HepG2 (cell line): ENCODE data around the gene BOD1L1. TPM values are rescaled to one million over a fixed set of nuclear protein-coding genes. Genes with fewer than 3 reads are reported as not detected.

ENCODE experiments used
- BCL6 ChIP-seq: IDR thresholded peaks from 2 replicates; pipeline ENCODE4 v1.6.1; 2016; ENCODE audit warnings: missing genetic modification reagents, missing compliant biosample characterization
- CREM ChIP-seq, 2 experiments: sonication (generic) in 1 of 2; formaldehyde crosslinking in 1 of 2; IDR thresholded peaks; 2 replicates each; pipeline versions ENCODE4 v1.4.0 to v1.6.1; 2016 to 2020; ENCODE audit warnings: antibody characterized with exemption in 1 of 2, mild to moderate bottlenecking in 1 of 2, missing genetic modification reagents in 1 of 2
- EP300 ChIP-seq, 3 experiments: sonication (generic) in 1 of 3; formaldehyde crosslinking in 1 of 3; IDR thresholded peaks; 2 replicates each; pipeline versions ENCODE4 v1.5.1 to v1.6.1; 2011 to 2020; ENCODE audit warnings: low read depth in 2 of 3, low read length in 2 of 3, borderline replicate concordance in 1 of 3, improper control_type of control experiment in 1 of 3, mild to moderate bottlenecking in 1 of 3, missing genetic modification reagents in 1 of 3, moderate library complexity in 1 of 3
- GATA4 ChIP-seq: sonication (generic); IDR thresholded peaks from 2 replicates; pipeline ENCODE4 v1.6.1; 2016; ENCODE audit warnings: antibody characterized with exemption, low read depth, borderline replicate concordance
- ISL2 ChIP-seq: sonication (generic); formaldehyde crosslinking; IDR thresholded peaks from 2 replicates; pipeline ENCODE4 v1.5.0; 2020; ENCODE audit warnings: missing genetic modification reagents
- RARA ChIP-seq: IDR thresholded peaks from 2 replicates; pipeline ENCODE4 v1.6.1; 2016; ENCODE audit warnings: missing genetic modification reagents, missing compliant biosample characterization
- REL ChIP-seq: sonication (generic); formaldehyde crosslinking; conservative IDR thresholded peaks from 2 replicates; pipeline ENCODE4 v1.8.0; 2022; ENCODE audit warnings: mild to moderate bottlenecking, missing genetic modification reagents, moderate library complexity
- ZBTB8A ChIP-seq: sonication (generic); formaldehyde crosslinking; IDR thresholded peaks from 2 replicates; pipeline ENCODE4 v1.4.0; 2020; ENCODE audit warnings: mild to moderate bottlenecking, low read depth, missing genetic modification reagents, borderline replicate concordance
- ZNF20 ChIP-seq: sonication (generic); formaldehyde crosslinking; IDR thresholded peaks from 2 replicates; pipeline ENCODE4 v1.4.0; 2020; ENCODE audit warnings: mild to moderate bottlenecking, moderate library complexity, missing genetic modification reagents
- ZNF362 ChIP-seq: sonication (generic); formaldehyde crosslinking; IDR thresholded peaks from 2 replicates; pipeline ENCODE4 v1.4.0; 2020; ENCODE audit warnings: missing genetic modification reagents, mild to moderate bottlenecking, borderline replicate concordance
- ZSCAN22 ChIP-seq: sonication (generic); formaldehyde crosslinking; IDR thresholded peaks from 2 replicates; pipeline ENCODE4 v1.4.0; 2020; ENCODE audit warnings: mild to moderate bottlenecking, missing genetic modification reagents
- polyA plus RNA-seq, 8 experiments: library from polyadenylated mRNA; depleted of rRNA in 3 of 8; stranded (reverse) in 7 of 8; unstranded in 1 of 8; fragments of >200 nt; fragmentation: Illumina TruSeq in 4 of 8; extraction: Trizol in 4 of 8; gene quantifications; 2 replicates each; pipeline versions ENCODE4 v1.2.1 to v1.2.3, GENCODE V29; 2011 to 2016; ENCODE audit warnings: low read depth in 4 of 8, missing spikeins in 1 of 8, mixed read lengths in 1 of 8; ENCODE audit not compliant: insufficient read depth in 1 of 8
- total RNA-seq, 5 experiments: library from RNA; depleted of rRNA; stranded (reverse); fragments of >200 nt; fragmentation: Illumina TruSeq; extraction: Trizol; gene quantifications; 2 replicates each; pipeline ENCODE4 v1.2.3, GENCODE V29; 2016; ENCODE audit warnings: low read depth in 1 of 5
- TF ChIP-seq, protein P1 (sequence below): sonication (generic); formaldehyde crosslinking; IDR thresholded peaks from 2 replicates; pipeline ENCODE4 v1.5.1; 2020; ENCODE audit warnings: mild to moderate bottlenecking, missing genetic modification reagents
- TF ChIP-seq, protein P2 (sequence below): sonication (generic); formaldehyde crosslinking; IDR thresholded peaks from 2 replicates; pipeline ENCODE4 v1.4.0; 2020; ENCODE audit warnings: missing genetic modification reagents, mild to moderate bottlenecking, borderline replicate concordance
- TF ChIP-seq, protein P3 (sequence below): IDR thresholded peaks from 2 replicates; pipeline ENCODE4 v1.6.1; 2018; ENCODE audit warnings: missing genetic modification reagents, mild to moderate bottlenecking, missing compliant biosample characterization
- TF ChIP-seq, protein P4 (sequence below): sonication (generic); formaldehyde crosslinking; IDR thresholded peaks from 2 replicates; pipeline ENCODE4 v1.5.1; 2020; ENCODE audit warnings: missing genetic modification reagents, mild to moderate bottlenecking, borderline replicate concordance

Gene BOD1L1
- total and polyA plus RNA-seq, 2 of the 13 experiments (the other 11 are each of a cell fraction or from before 2014, with no cell fraction given), result 11.7 to 17.9 TPM

- TF ChIP-seq, protein P1, sequence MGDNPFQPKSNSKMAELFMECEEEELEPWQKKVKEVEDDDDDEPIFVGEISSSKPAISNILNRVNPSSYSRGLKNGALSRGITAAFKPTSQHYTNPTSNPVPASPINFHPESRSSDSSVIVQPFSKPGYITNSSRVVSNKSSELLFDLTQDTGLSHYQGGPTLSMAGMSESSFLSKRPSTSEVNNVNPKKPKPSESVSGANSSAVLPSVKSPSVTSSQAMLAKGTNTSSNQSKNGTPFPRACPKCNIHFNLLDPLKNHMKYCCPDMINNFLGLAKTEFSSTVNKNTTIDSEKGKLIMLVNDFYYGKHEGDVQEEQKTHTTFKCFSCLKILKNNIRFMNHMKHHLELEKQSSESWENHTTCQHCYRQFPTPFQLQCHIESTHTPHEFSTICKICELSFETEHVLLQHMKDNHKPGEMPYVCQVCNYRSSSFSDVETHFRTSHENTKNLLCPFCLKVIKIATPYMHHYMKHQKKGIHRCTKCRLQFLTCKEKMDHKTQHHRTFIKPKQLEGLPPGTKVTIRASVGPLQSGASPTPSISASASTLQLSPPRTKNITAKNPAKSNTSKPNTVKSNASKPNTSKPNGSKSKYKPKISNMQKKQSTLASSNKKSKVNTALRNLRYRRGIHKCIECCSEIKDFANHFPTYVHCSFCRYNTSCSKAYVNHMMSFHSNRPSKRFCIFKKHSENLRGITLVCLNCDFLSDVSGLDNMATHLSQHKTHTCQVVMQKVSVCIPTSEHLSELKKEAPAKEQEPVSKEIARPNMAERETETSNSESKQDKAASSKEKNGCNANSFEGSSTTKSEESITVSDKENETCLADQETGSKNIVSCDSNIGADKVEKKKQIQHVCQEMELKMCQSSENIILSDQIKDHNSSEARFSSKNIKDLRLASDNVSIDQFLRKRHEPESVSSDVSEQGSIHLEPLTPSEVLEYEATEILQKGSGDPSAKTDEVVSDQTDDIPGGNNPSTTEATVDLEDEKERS (CRISPR knock-in tag), result no peak
- TF ChIP-seq ZBTB8A, result no peak
- TF ChIP-seq ZSCAN22 (CRISPR knock-in tag), result no peak
- TF ChIP-seq, protein P2, sequence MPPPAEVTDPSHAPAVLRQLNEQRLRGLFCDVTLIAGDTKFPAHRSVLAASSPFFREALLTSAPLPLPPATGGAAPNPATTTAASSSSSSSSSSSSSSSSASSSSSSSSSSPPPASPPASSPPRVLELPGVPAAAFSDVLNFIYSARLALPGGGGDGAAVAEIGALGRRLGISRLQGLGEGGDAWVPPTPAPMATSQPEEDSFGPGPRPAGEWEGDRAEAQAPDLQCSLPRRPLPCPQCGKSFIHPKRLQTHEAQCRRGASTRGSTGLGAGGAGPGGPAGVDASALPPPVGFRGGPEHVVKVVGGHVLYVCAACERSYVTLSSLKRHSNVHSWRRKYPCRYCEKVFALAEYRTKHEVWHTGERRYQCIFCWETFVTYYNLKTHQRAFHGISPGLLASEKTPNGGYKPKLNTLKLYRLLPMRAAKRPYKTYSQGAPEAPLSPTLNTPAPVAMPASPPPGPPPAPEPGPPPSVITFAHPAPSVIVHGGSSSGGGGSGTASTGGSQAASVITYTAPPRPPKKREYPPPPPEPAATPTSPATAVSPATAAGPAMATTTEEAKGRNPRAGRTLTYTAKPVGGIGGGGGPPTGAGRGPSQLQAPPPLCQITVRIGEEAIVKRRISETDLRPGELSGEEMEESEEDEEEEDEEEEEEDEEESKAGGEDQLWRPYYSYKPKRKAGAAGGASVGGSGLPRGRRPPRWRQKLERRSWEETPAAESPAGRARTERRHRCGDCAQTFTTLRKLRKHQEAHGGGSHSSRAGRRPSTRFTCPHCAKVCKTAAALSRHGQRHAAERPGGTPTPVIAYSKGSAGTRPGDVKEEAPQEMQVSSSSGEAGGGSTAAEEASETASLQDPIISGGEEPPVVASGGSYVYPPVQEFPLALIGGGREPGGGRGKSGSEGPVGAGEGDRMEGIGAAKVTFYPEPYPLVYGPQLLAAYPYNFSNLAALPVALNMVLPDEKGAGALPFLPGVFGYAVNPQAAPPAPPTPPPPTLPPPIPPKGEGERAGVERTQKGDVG (CRISPR knock-in tag), result no peak
- TF ChIP-seq, protein P3, sequence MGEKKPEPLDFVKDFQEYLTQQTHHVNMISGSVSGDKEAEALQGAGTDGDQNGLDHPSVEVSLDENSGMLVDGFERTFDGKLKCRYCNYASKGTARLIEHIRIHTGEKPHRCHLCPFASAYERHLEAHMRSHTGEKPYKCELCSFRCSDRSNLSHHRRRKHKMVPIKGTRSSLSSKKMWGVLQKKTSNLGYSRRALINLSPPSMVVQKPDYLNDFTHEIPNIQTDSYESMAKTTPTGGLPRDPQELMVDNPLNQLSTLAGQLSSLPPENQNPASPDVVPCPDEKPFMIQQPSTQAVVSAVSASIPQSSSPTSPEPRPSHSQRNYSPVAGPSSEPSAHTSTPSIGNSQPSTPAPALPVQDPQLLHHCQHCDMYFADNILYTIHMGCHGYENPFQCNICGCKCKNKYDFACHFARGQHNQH (CRISPR knock-in tag), result no peak
- peak; percentile 52; the same call in 1 of the 2 replicates for TF ChIP-seq BCL6
- TF ChIP-seq REL (CRISPR knock-in tag), result no peak
- TF ChIP-seq ZNF362 (CRISPR knock-in tag), result no peak
- 0 out of 2 replicates have a peak, but pooled peaks have one; percentile 28 for TF ChIP-seq RARA (CRISPR knock-in tag)
- TF ChIP-seq EP300 (IDR thresholded peaks at IDR 0.05; ENCODE audit: low read depth in 2 of 2, low read length in 2 of 2), result peak in 1 of 2 experiments; percentile 74; a peak in 1 of 4 replicates
- peak; percentile 70; the same call in 1 of the 2 replicates for TF ChIP-seq EP300 (CRISPR knock-in tag; IDR thresholded peaks at IDR 0.05; ENCODE audit: borderline replicate concordance)
- peak; percentile 94 for TF ChIP-seq ISL2 (CRISPR knock-in tag)
- no peak for TF ChIP-seq ZNF20
- TF ChIP-seq, protein P4, sequence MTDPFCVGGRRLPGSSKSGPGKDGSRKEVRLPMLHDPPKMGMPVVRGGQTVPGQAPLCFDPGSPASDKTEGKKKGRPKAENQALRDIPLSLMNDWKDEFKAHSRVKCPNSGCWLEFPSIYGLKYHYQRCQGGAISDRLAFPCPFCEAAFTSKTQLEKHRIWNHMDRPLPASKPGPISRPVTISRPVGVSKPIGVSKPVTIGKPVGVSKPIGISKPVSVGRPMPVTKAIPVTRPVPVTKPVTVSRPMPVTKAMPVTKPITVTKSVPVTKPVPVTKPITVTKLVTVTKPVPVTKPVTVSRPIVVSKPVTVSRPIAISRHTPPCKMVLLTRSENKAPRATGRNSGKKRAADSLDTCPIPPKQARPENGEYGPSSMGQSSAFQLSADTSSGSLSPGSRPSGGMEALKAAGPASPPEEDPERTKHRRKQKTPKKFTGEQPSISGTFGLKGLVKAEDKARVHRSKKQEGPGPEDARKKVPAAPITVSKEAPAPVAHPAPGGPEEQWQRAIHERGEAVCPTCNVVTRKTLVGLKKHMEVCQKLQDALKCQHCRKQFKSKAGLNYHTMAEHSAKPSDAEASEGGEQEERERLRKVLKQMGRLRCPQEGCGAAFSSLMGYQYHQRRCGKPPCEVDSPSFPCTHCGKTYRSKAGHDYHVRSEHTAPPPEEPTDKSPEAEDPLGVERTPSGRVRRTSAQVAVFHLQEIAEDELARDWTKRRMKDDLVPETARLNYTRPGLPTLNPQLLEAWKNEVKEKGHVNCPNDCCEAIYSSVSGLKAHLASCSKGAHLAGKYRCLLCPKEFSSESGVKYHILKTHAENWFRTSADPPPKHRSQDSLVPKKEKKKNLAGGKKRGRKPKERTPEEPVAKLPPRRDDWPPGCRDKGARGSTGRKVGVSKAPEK (CRISPR knock-in tag), result no peak
- peak; percentile 70; the same call in 1 of the 2 replicates for TF ChIP-seq GATA4
- peak; percentile 73; the same call in 1 of the 2 replicates for TF ChIP-seq CREM (IDR thresholded peaks at IDR 0.05)
- TF ChIP-seq CREM (CRISPR knock-in tag; IDR thresholded peaks at IDR 0.05), result no peak
Measured at GRCh38 chr4:13597141-13597540, 30.4 kb downstream of the BOD1L1 start (continued).
